Duodenal mucosa (tissue), 2 donors: Measurements from ENCODE around the gene TTC28.
"Not testable (repeated sequence)": the region's sequence is repeated elsewhere in the genome, so short reads cannot be mapped to it uniquely, and the experiment has no call there.

Experiments used
- H3K27ac ChIP-seq: one replicate; pipeline ENCODE4 v1.7.0; 2013; ENCODE audit warnings: low read depth, low read length
- H3K27me3 ChIP-seq, 2 donors: one replicate each; pipeline ENCODE4 v1.7.0; 2013; ENCODE audit warnings: low read length in 2 of 2, control low read depth in 1 of 2; ENCODE audit not compliant: insufficient read depth in 2 of 2, control insufficient read depth in 1 of 2
- H3K36me3 ChIP-seq, 2 donors: one replicate each; pipeline ENCODE4 v1.7.0; 2013; ENCODE audit warnings: low read length in 2 of 2, control low read depth in 1 of 2; ENCODE audit not compliant: insufficient read depth in 2 of 2, control insufficient read depth in 1 of 2
- H3K4me1 ChIP-seq, 2 donors: one replicate each; pipeline ENCODE4 v1.7.0; 2013; ENCODE audit warnings: low read length in 2 of 2, control low read depth in 1 of 2; ENCODE audit not compliant: insufficient read depth in 2 of 2, control insufficient read depth in 1 of 2
- H3K4me3 ChIP-seq, 2 donors: one replicate each; pipeline ENCODE4 v1.7.0; 2013; ENCODE audit warnings: low read length in 2 of 2, low read depth in 1 of 2
- H3K9ac ChIP-seq, 2 donors: one replicate each; pipeline ENCODE4 v1.7.0; 2013; ENCODE audit warnings: low read length in 2 of 2, low read depth in 1 of 2
- H3K9me3 ChIP-seq, 2 donors: one replicate each; pipeline ENCODE4 v1.7.0; 2013; ENCODE audit warnings: low read length in 2 of 2, control low read depth in 1 of 2; ENCODE audit not compliant: control insufficient read depth in 1 of 2

TTC28 gene

GRCh38 chr22:28563636-28564035 is 116.0 kb downstream of the TTC28 start:
- no peaks in the 10 kb centered on the region for H3K9me3 ChIP-seq
- H3K36me3 ChIP-seq = no peaks in the 10 kb centered on the region
- H3K4me1 ChIP-seq = no peaks in the 10 kb centered on the region
- H3K9ac ChIP-seq = no peak overlapping the region
- H3K27me3 ChIP-seq = no peaks in the 10 kb centered on the region
- H3K4me3 ChIP-seq = no peak overlapping the region
- H3K27ac ChIP-seq = no peak overlapping the region

GRCh38 chr22:28562324-28562723 is 117.3 kb downstream of the TTC28 start:
- H3K4me3 ChIP-seq = no peak overlapping the region
- no peaks in the 10 kb centered on the region for H3K27me3 ChIP-seq
- no peaks in the 10 kb centered on the region for H3K9me3 ChIP-seq
- no peaks in the 10 kb centered on the region for H3K4me1 ChIP-seq
- H3K36me3 ChIP-seq = no peaks in the 10 kb centered on the region
- H3K9ac ChIP-seq = no peak overlapping the region
- no peak overlapping the region for H3K27ac ChIP-seq

- not testable (repeated sequence) for H3K9ac ChIP-seq, H3K4me3 ChIP-seq, H3K9me3 ChIP-seq, H3K4me1 ChIP-seq, H3K27ac ChIP-seq, H3K27me3 ChIP-seq, H3K36me3 ChIP-seq
These were observed 118.9 kb downstream of the TTC28 start for GRCh38 chr22:28560743-28561101.

- Histone ChIP-seq H3K36me3 (no peaks in the 10 kb centered on the region), H3K27me3 (no peaks in the 10 kb centered on the region), H3K9me3 (no peaks in the 10 kb centered on the region), H3K4me3 (no peak overlapping the region), H3K9ac (no peak overlapping the region), H3K27ac (no peak overlapping the region), H3K4me1 (no peaks in the 10 kb centered on the region)
These were observed 119.4 kb downstream of the TTC28 start for GRCh38 chr22:28560046-28560742.

GRCh38 chr22:28557184-28557583 is 122.5 kb downstream of the TTC28 start:
- Histone ChIP-seq H3K4me3 (no peak overlapping the region), H3K27ac (no peak overlapping the region), H3K9ac (no peak overlapping the region), H3K4me1 (no peaks in the 10 kb centered on the region), H3K36me3 (no peaks in the 10 kb centered on the region), H3K9me3 (no peaks in the 10 kb centered on the region), H3K27me3 (no peaks in the 10 kb centered on the region)

GRCh38 chr22:28553108-28553866 is 126.4 kb downstream of the TTC28 start:
- H3K9me3 ChIP-seq, H3K36me3 ChIP-seq, H3K27ac ChIP-seq, H3K4me1 ChIP-seq, H3K27me3 ChIP-seq, H3K4me3 ChIP-seq, H3K9ac ChIP-seq: not testable (repeated sequence)

GRCh38 chr22:28548406-28548805 is 131.2 kb downstream of the TTC28 start:
- no peak overlapping the region for H3K4me3 ChIP-seq
- no peaks in the 10 kb centered on the region for H3K9me3 ChIP-seq
- H3K9ac ChIP-seq = no peak overlapping the region
- H3K27me3 ChIP-seq = no peaks in the 10 kb centered on the region
- no peaks in the 10 kb centered on the region for H3K36me3 ChIP-seq
- no peaks in the 10 kb centered on the region for H3K4me1 ChIP-seq
- no peak overlapping the region for H3K27ac ChIP-seq

- H3K27ac ChIP-seq = no peak overlapping the region
These were observed 132.4 kb downstream of the TTC28 start for GRCh38 chr22:28547132-28547842.

GRCh38 chr22:28544431-28544868 is 135.2 kb downstream of the TTC28 start:
- no peaks in the 10 kb centered on the region for H3K27me3 ChIP-seq
- H3K9me3 ChIP-seq = no peaks in the 10 kb centered on the region
- no peak overlapping the region for H3K27ac ChIP-seq
- no peak overlapping the region for H3K4me3 ChIP-seq
- no peak overlapping the region for H3K9ac ChIP-seq
- H3K36me3 ChIP-seq = no peaks in the 10 kb centered on the region
- H3K4me1 ChIP-seq = no peaks in the 10 kb centered on the region

More at GRCh38 chr22:28547132-28547842, 132.4 kb downstream of the TTC28 start:
- Histone ChIP-seq H3K4me1 (no peaks in the 10 kb centered on the region), H3K36me3 (no peaks in the 10 kb centered on the region), H3K9ac (no peak overlapping the region), H3K4me3 (no peak overlapping the region), H3K9me3 (no peaks in the 10 kb centered on the region), H3K27me3 (no peaks in the 10 kb centered on the region)

- Histone ChIP-seq H3K4me1 (no peaks in the 10 kb centered on the region), H3K9me3 (no peaks in the 10 kb centered on the region), H3K9ac (no peak overlapping the region), H3K4me3 (no peak overlapping the region), H3K27me3 (no peaks in the 10 kb centered on the region), H3K36me3 (no peaks in the 10 kb centered on the region), H3K27ac (no peak overlapping the region)
These were observed 136.5 kb downstream of the TTC28 start for GRCh38 chr22:28542980-28543621.
